ENCODE measurements around the gene RNGTT.
"Not testable (repeated sequence)": the region's sequence is repeated elsewhere in the genome, so short reads cannot be mapped to it uniquely, and the experiment has no call there.

RNGTT gene

GRCh38 chr6:88741071-88741470 is 222.3 kb downstream of the RNGTT start:
- DNase-seq (ENCODE audit: low read depth in 3 of 3, low spot score in 1 of 3), result no peak

- no peak for DNase-seq (ENCODE audit: low read depth in 3 of 3, low spot score in 1 of 3)
These were observed 228.9 kb downstream of the RNGTT start for GRCh38 chr6:88734544-88734943.

GRCh38 chr6:88730611-88731011 is 232.8 kb downstream of the RNGTT start:
- DNase-seq (ENCODE audit: low read depth in 3 of 3, low spot score in 1 of 3), result no peak

DNA sequence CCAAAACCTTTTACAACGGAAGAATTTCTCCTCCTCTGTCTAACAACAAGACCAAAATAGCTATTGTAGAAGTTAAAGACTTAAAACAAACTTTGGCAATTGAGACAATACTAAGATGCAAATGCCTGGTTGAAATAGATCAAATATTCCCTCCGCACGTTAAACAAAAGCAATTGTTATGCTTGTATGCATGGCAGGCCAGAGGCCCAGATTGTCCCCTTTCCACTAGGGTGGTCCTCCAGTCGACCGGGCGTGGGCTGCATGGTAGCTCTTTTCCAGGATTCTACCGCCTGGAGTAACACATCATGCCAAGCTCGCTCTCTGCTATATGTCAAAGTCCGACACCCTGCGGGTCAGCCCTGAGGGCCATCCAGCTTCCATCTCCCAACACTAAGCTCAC is 234.7 kb downstream of the RNGTT start:
- no peak for DNase-seq (ENCODE audit: low read depth in 3 of 3, low spot score in 1 of 3)

DNA sequence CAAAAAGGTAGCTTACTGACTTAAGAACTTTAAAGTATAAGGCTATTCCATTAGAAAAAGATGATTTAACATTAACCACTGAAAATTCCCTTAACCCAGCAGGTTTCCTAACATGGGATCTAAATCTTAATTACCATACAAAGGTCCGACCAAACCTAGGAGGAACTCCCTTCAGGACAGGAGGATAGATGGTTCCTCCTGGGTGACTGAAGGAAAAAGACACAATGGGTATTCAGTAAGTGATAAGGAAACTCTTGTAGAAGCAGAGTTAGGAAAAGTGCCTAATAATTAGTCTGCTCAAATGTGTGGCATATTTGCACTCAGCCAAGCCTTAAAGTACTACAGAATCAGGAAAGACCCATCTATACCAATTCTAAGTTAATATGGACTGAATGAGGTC is 237.0 kb downstream of the RNGTT start:
- not testable (repeated sequence) for DNase-seq (ENCODE audit: low read depth in 3 of 3, low spot score in 1 of 3)

DNA sequence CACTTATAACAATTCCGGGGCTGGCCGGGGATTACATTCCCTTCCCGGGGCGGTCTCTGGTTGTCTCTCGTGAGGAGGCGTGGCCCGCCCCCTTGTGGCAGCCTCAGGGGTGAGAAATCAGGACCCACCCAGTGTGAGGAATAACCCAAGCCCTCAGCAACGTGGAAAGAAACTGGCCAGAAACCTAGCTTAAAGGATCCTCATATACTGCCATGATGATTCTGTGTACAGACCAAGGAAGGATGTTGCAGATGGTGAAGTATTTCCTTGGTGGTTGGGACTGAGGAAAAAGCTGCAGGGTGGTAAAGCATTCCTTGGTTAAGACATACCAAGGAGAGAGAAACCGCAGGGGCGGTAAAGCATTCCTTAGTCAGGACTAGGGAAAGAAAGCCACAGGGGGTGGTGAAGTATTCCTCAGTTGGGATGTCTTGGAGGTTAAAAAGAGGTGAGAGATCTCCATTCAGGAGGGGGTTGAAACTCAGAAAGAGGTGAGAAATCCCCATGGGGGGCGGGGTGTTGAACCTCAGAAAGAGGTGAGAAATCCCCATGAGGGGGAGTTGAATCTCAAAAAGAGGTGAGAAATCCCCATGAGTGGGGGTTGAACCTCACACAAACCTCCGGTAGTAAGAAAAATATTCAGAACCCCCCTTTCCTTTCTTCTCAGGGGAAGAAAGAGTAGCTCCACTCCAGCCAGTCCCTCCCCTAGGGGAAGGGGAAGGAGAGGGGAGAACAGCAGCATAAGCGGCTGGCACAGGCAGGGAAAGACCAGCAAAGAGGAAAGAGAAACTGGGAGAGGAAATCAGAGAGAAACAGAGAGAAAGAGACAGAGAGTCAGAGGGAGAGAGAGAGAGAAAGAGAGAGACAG is 238.1 kb downstream of the RNGTT start:
- peak in 1 of 3 donors; percentile 7 for DNase-seq (ENCODE audit: low read depth in 3 of 3, low spot score in 1 of 3)

GRCh38 chr6:88722686-88723085 is 240.7 kb downstream of the RNGTT start:
- DNase-seq (ENCODE audit: low read depth in 3 of 3, low spot score in 1 of 3), result no peak

GRCh38 chr6:88716399-88716798 is 247.0 kb downstream of the RNGTT start:
- not testable (repeated sequence) for DNase-seq (ENCODE audit: low read depth in 3 of 3, low spot score in 1 of 3)

DNA sequence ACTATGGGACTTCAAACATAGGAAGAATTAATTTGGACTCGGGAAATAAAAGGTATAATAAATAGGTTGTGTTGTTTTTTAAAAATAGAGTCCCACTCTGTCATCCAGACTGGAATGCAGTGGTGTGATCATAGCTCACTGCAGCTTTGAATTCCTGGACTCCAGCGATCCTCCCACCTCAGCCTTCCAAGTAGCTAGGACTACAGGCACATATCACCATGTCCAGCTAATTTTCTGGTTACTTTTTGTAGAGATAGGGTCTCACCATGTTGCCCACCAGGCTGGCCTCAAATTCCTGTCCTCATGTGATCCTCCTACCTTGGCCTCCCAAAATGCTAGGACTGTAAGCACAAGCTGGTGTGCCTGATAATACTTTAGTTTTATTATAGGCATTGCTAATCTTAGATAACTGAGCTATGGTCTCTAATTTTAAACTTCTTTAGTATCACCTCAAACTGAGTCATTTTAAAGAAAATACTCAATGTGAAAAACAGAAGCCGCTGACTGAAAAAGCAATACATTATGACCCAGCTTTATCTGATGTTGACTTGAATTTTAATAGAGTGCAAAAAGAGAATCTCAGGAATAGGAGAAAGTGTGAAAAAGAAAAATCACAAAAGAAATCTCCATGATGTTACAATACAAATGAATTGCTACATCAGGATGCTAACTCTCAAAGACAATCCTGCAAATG is 251.0 kb downstream of the RNGTT start:
- DNase-seq (ENCODE audit: low read depth in 3 of 3, low spot score in 1 of 3), result no peak

- DNase-seq (ENCODE audit: low read depth in 3 of 3, low spot score in 1 of 3), result no peak
These were observed 253.6 kb downstream of the RNGTT start for GRCh38 chr6:88709819-88710246.

DNA sequence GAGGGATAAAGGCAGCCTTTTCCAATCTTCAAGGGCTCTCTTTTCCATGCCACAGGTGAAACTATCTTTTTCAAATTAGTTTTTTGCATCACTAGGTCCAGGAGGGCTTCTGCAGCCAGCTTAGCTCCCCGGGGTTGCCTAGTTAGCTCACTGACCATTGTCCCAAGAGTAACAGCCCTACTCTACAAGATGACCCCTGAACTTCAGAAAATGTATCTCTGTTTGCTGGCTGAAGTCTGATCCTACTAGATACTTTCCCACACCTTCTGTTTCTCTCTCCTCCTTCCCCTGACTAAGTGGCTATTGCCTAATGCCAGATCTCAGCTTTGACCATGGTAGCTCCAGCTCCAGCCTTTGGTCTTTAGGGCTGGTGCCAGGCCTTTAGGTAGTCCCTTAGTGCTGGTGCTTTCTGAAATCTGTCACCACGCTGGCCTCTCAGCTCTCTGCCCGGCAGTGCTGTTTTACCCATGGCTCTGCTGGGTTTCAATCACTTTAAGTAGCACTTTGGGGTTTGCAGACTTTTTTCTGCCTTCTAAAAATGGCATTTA is 255.1 kb downstream of the RNGTT start:
- DNase-seq (ENCODE audit: low read depth in 3 of 3, low spot score in 1 of 3), result no peak

GRCh38 chr6:88705601-88706000 is 257.8 kb downstream of the RNGTT start:
- no peak for DNase-seq (ENCODE audit: low read depth in 3 of 3, low spot score in 1 of 3)

DNA sequence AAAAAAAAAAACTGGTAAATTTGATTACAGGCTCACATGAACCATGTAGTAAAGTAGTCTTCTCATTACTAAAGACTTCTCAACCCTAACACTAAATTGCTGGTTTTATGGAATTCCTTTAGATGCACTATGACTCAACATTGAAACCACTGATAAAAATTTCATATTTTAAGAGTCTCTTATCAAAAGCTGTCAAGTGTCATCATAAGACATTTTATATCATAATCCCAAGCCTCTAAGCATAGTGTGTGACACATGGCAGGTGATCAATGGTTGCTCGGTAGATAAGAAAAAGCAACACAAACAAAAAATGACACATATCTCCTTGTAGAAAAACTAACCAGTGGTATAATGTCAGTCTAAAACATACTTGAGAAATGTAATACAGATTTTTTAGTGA is 258.4 kb downstream of the RNGTT start:
- DNase-seq (ENCODE audit: low read depth in 3 of 3, low spot score in 1 of 3), result no peak

DNA sequence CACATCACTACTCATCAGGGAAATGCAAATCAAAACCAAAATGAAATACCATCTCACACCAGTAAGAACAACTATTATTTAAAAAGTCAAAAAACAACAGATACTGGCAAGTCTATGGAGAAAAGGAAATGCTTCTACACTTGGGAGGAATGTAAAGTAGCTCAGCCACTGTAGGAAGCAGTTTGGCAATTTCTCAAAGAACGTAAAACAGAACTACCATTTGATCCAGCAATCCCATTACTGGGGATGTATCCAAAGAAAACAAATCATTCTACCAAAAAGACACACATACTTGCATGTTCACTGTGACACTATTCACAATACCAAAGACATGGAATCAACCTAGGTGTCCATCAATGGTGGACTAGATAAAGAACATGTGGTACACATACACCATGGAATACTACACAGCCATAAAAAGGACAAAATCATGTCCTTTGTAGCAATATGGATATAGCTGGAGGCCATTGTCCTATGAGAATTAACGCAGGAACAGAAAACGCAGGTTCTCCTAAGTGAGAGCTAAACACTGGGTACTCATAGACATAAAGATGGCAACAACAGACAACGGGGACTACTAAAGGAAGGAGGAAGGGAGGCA is 260.4 kb downstream of the RNGTT start:
- DNase-seq (ENCODE audit: low read depth in 3 of 3, low spot score in 1 of 3), result no peak

DNA sequence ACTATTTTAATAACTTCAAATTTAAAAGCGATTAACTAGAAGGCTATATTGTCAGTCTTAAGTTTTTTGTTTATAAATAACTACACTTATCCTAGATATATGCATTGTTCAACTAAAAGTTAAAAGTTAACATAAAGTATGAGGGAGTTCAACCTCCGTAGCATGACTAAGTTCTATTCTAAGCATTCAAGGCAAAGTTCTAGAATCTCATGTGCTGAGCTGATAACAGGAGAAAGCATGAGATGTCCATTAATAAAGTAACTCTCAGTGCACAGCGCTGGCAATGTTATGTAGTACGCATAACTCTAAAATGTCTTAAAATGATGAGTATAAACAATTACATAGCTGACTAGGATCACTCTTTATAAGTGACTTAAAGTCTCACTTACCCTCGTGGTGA is 264.8 kb downstream of the RNGTT start:
- no peak for DNase-seq (ENCODE audit: low read depth in 3 of 3, low spot score in 1 of 3)

DNA sequence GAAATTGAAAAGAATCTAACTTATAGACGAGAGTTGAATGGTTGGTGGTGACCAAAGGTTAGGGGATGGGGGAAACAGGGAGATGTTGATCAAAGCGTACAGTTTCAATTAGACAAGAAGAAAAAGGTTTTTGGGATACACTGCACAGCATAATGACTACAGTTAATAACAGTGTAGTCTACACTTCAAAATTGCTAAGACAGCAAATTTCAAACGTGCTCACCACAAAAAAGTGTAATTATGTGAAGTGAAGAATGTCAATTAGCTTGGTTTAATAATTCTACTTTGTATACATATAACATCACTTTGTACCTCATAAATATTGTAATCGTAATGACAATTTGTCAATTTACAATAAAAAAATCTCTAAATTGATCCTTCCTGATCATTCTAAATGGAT is 267.5 kb downstream of the RNGTT start:
- DNase-seq (ENCODE audit: low read depth in 3 of 3, low spot score in 1 of 3), result no peak

- DNase-seq (ENCODE audit: low read depth in 3 of 3, low spot score in 1 of 3), result no peak
These were observed 279.7 kb downstream of the RNGTT start for GRCh38 chr6:88683734-88684133.

DNA sequence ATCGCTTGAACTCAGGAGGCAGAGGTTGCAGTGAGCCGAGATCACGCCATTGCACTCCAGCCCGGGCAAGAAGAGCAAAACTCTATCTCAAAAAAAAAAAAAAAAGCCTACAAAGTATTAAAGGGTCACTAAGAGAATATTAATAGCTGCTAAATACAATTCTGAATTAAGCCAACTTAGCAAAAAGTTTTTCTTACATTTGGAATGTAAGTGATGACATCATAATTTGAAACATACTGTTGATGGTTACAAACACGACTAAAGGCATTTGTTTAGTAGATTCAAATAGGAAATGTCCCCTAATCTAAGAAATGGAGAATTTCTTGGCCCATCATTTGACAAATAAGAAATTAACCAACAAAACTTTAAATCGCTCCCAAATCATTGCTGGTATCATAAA is 282.8 kb downstream of the RNGTT start:
- no peak for DNase-seq (ENCODE audit: low read depth in 3 of 3, low spot score in 1 of 3)

- DNase-seq (ENCODE audit: low read depth in 3 of 3, low spot score in 1 of 3), result no peak
These were observed 283.6 kb downstream of the RNGTT start for GRCh38 chr6:88679841-88680240.

DNA sequence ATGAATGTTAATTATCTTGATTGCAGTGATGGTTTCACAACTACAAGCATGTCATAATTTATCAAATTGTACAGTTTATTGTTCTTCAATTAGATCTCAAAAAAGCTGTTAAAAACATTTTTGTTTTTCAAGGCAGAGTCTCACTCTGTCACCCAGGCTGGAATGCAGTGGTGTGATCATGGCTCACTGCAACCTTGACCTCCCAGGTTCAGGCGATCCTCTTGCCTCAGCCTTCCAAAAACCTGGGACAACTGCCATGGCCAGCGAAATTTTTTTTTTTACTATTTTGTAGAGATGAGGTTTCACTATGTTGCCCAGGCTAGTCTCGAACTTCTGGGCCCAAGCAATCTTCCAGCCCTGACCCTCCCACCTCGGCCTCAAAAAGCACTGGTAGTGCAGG is 286.1 kb downstream of the RNGTT start:
- DNase-seq (ENCODE audit: low read depth in 3 of 3, low spot score in 1 of 3), result no peak

DNA sequence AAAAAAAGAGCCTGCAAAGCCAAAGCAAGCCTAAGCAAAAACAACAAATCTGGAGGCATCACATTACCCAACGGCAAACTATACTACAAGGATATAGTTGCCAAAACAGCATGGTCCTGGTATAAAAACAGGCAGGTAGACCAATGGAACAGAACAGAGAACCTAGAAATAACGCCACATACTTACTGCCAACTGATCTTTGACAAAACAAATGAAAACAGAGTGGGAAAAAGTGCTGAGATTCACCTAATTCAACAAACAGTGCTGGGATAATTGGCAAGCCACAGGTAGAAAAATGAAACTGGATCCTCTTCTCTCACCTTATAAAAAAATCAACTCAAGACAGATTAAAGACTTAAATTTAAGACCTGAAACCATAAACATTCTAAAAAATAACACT is 291.8 kb downstream of the RNGTT start:
- DNase-seq (ENCODE audit: low read depth in 3 of 3, low spot score in 1 of 3), result no peak

GRCh38 chr6:88670369-88670768 is 293.0 kb downstream of the RNGTT start:
- no peak for DNase-seq (ENCODE audit: low read depth in 3 of 3, low spot score in 1 of 3)
